A673 (cell line): Measurements from ENCODE around the gene BROX.

Source experiments
- CTCF ChIP-seq: fragments of 300-800, 200-600 bp; sonication (generic); conservative IDR thresholded peaks from 2 replicates; pipeline ENCODE4 v1.5.1; 2017; ENCODE audit warnings: low read depth, mild to moderate bottlenecking, antibody characterized with exemption, low read length, moderate library complexity, mixed read lengths
- EZH2 ChIP-seq: fragments of 200-600 bp; sonication (generic); IDR thresholded peaks from 2 replicates; pipeline ENCODE4 v1.6.1; 2017; ENCODE audit warnings: borderline replicate concordance, low read depth, mild to moderate bottlenecking, mixed read lengths, antibody characterized with exemption, low read length; ENCODE audit not compliant: poor library complexity, severe bottlenecking

- TF ChIP-seq CTCF (no peak), EZH2 (no peak)
Observed at GRCh38 chr1:222716393-222716792, 4.0 kb downstream of the BROX start.
